NT2/D1 (cell line): ENCODE measurements around the gene PLXNA4.

Experiments used
- DNase-seq: peaks from one replicate; pipeline ENCODE4 v3.0.0-alpha.2; 2011; ENCODE audit warnings: low read depth, low spot score
- H3K27me3 ChIP-seq: 2 replicates; pipeline ENCODE4 v1.6.0; 2011; ENCODE audit warnings: mild to moderate bottlenecking; ENCODE audit not compliant: insufficient read length, insufficient read depth
- H3K36me3 ChIP-seq: 2 replicates; pipeline ENCODE4 v1.6.1; 2011; ENCODE audit warnings: mild to moderate bottlenecking, low read length, mixed read lengths; ENCODE audit not compliant: insufficient read depth, insufficient read length
- H3K4me1 ChIP-seq: 2 replicates; pipeline ENCODE4 v1.5.1; 2011; ENCODE audit not compliant: insufficient read depth, insufficient read length
- H3K4me3 ChIP-seq: 2 replicates; pipeline ENCODE4 v1.5.1; 2011; ENCODE audit warnings: low read depth; ENCODE audit not compliant: insufficient read length
- H3K9ac ChIP-seq: 2 replicates; pipeline ENCODE4 v1.6.0; 2011; ENCODE audit warnings: low read depth; ENCODE audit not compliant: insufficient read length
- H3K9me3 ChIP-seq: 2 replicates; pipeline ENCODE4 v1.5.1; 2011; ENCODE audit warnings: mild to moderate bottlenecking, low read length; ENCODE audit not compliant: insufficient read depth
- SUZ12 ChIP-seq: IDR thresholded peaks from 2 replicates; pipeline ENCODE4 v1.6.1; 2011; ENCODE audit not compliant: insufficient read length, insufficient read depth; ENCODE audit errors: extremely low read depth
- YY1 ChIP-seq: IDR thresholded peaks from 2 replicates; pipeline ENCODE4 v1.6.1; 2011; ENCODE audit not compliant: insufficient read length, insufficient read depth
- ZNF274 ChIP-seq: IDR thresholded peaks from 2 replicates; pipeline ENCODE4 v1.6.1; 2011; ENCODE audit warnings: mild to moderate bottlenecking, low read depth, low read length

The PLXNA4 gene

DNA sequence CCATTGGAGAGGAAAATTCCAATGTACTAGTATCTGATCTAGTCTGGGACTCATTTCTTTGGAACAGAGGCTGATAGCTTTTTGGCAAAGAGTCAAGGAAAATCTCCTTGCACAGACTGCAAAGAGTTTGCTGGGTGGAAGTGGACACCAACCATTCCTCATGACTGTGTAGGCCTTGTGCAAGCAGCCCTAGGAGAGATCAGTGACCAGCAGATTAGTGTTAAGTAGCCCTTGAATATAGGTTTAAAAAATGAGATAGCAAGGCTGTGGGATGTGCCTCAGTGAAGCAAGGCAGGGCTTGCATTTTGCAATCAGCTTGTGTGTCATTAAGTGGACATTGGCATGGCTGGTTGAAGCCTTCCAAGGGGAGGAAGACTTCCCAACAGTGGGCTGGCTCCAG lies 341.6 kb downstream of the PLXNA4 start:
- Histone ChIP-seq H3K4me1 (no peaks in the 10 kb centered on the region), H3K4me3 (no peak overlapping the region), H3K27me3 (no peaks in the 10 kb centered on the region), H3K36me3 (no peaks in the 10 kb centered on the region), H3K9ac (no peak overlapping the region), H3K9me3 (no peaks in the 10 kb centered on the region)
- no peak for TF ChIP-seq SUZ12
- no peak for TF ChIP-seq ZNF274
- TF ChIP-seq YY1 = no peak
- DNase-seq = no peak

GRCh38 chr7:132232406-132232805 lies 343.9 kb downstream of the PLXNA4 start:
- Histone ChIP-seq H3K9ac (no peak overlapping the region), H3K27me3 (peaks cover 3% of the 10 kb centered on the region), H3K4me1 (no peaks in the 10 kb centered on the region), H3K9me3 (no peaks in the 10 kb centered on the region), H3K4me3 (no peak overlapping the region), H3K36me3 (no peaks in the 10 kb centered on the region)
- no peak for DNase-seq
- TF ChIP-seq SUZ12 (no peak), YY1 (no peak), ZNF274 (no peak)

GRCh38 chr7:132230462-132230861 lies 345.8 kb downstream of the PLXNA4 start:
- Histone ChIP-seq H3K27me3 (peaks cover 3% of the 10 kb centered on the region), H3K9me3 (no peaks in the 10 kb centered on the region), H3K4me1 (no peaks in the 10 kb centered on the region), H3K9ac (no peak overlapping the region), H3K4me3 (no peak overlapping the region), H3K36me3 (no peaks in the 10 kb centered on the region)
- no peak for TF ChIP-seq YY1
- TF ChIP-seq ZNF274 = no peak
- no peak for TF ChIP-seq SUZ12
- DNase-seq = no peak

GRCh38 chr7:132228240-132228639 lies 348.0 kb downstream of the PLXNA4 start:
- TF ChIP-seq YY1 (no peak), ZNF274 (no peak), SUZ12 (no peak)
- Histone ChIP-seq H3K36me3 (no peaks in the 10 kb centered on the region), H3K4me3 (no peak overlapping the region), H3K27me3 (peaks cover 8% of the 10 kb centered on the region), H3K9me3 (no peaks in the 10 kb centered on the region), H3K9ac (no peak overlapping the region), H3K4me1 (no peaks in the 10 kb centered on the region)
- no peak for DNase-seq

GRCh38 chr7:132226957-132227290 lies 349.3 kb downstream of the PLXNA4 start:
- Histone ChIP-seq H3K4me3 (no peak overlapping the region), H3K4me1 (no peaks in the 10 kb centered on the region), H3K27me3 (peaks cover 8% of the 10 kb centered on the region), H3K36me3 (no peaks in the 10 kb centered on the region), H3K9ac (no peak overlapping the region), H3K9me3 (no peaks in the 10 kb centered on the region)
- TF ChIP-seq ZNF274 = no peak
- TF ChIP-seq YY1 = no peak
- TF ChIP-seq SUZ12 = no peak
- DNase-seq = no peak

GRCh38 chr7:132226046-132226956 lies 350.0 kb downstream of the PLXNA4 start:
- H3K4me3 ChIP-seq = no peak overlapping the region
- H3K9me3 ChIP-seq = no peaks in the 10 kb centered on the region
- TF ChIP-seq ZNF274 (no peak), SUZ12 (no peak), YY1 (no peak)
- H3K36me3 ChIP-seq = no peaks in the 10 kb centered on the region
- H3K4me1 ChIP-seq = no peaks in the 10 kb centered on the region
- no peak for DNase-seq
- H3K27me3 ChIP-seq = peaks cover 8% of the 10 kb centered on the region
- H3K9ac ChIP-seq = no peak overlapping the region

- Histone ChIP-seq H3K4me1 (no peaks in the 10 kb centered on the region), H3K36me3 (no peaks in the 10 kb centered on the region), H3K9ac (no peak overlapping the region), H3K4me3 (no peak overlapping the region), H3K27me3 (peaks cover 8% of the 10 kb centered on the region), H3K9me3 (no peaks in the 10 kb centered on the region)
- TF ChIP-seq ZNF274 (no peak), YY1 (no peak), SUZ12 (no peak)
- DNase-seq = no peak
Observed at GRCh38 chr7:132225216-132226030, 350.8 kb downstream of the PLXNA4 start.
